Measurements from ENCODE around the gene C1QL4.

The C1QL4 gene

GRCh38 chr12:49341777-49342065 is 4.7 kb upstream of the C1QL4 start:
- H3K27ac ChIP-seq (ENCODE audit: low read depth in 2 of 2, low read length in 2 of 2) = no peak overlapping the region
- no peak overlapping the region for H3K9ac ChIP-seq (ENCODE audit: low read depth in 1 of 2, low read length in 2 of 2)
- no peaks in the 10 kb centered on the region for H3K9me3 ChIP-seq (ENCODE audit: control insufficient read depth in 2 of 2, low read length in 2 of 2)
- H3K4me3 ChIP-seq (ENCODE audit: low read length in 2 of 2) = no peak overlapping the region
- peaks cover 22 to 34% of the 10 kb centered on the region in 2 donors for H3K27me3 ChIP-seq (ENCODE audit: control insufficient read depth in 2 of 2, insufficient read depth in 2 of 2, low read length in 2 of 2)
- H3K4me1 ChIP-seq (ENCODE audit: control insufficient read depth in 2 of 2, insufficient read depth in 2 of 2, low read length in 2 of 2) = peaks cover 33 to 37% of the 10 kb centered on the region in 2 donors
- no peaks in the 10 kb centered on the region for H3K36me3 ChIP-seq (ENCODE audit: control insufficient read depth in 2 of 2, insufficient read depth in 2 of 2, low read length in 2 of 2)

GRCh38 chr12:49340971-49341776 is 4.2 kb upstream of the C1QL4 start:
- Histone ChIP-seq H3K27me3 (ENCODE audit: control insufficient read depth in 2 of 2, insufficient read depth in 2 of 2, low read length in 2 of 2) (peaks cover 26 to 33% of the 10 kb centered on the region in 2 donors), H3K4me1 (ENCODE audit: control insufficient read depth in 2 of 2, insufficient read depth in 2 of 2, low read length in 2 of 2) (peaks cover 30 to 36% of the 10 kb centered on the region in 2 donors), H3K9ac (ENCODE audit: low read depth in 1 of 2, low read length in 2 of 2) (no peak overlapping the region), H3K36me3 (ENCODE audit: control insufficient read depth in 2 of 2, insufficient read depth in 2 of 2, low read length in 2 of 2) (no peaks in the 10 kb centered on the region), H3K9me3 (ENCODE audit: control insufficient read depth in 2 of 2, low read length in 2 of 2) (no peaks in the 10 kb centered on the region), H3K27ac (ENCODE audit: low read depth in 2 of 2, low read length in 2 of 2) (no peak overlapping the region), H3K4me3 (ENCODE audit: low read length in 2 of 2) (no peak overlapping the region)

- no peak overlapping the region for H3K9ac ChIP-seq (ENCODE audit: low read depth in 1 of 2, low read length in 2 of 2)
- H3K9me3 ChIP-seq (ENCODE audit: control insufficient read depth in 2 of 2, low read length in 2 of 2) = no peaks in the 10 kb centered on the region
- H3K27ac ChIP-seq (ENCODE audit: low read depth in 2 of 2, low read length in 2 of 2) = no peak overlapping the region
- no peaks in the 10 kb centered on the region for H3K36me3 ChIP-seq (ENCODE audit: control insufficient read depth in 2 of 2, insufficient read depth in 2 of 2, low read length in 2 of 2)
- H3K4me1 ChIP-seq (ENCODE audit: control insufficient read depth in 2 of 2, insufficient read depth in 2 of 2, low read length in 2 of 2) = peaks cover 25 to 29% of the 10 kb centered on the region in 2 donors
- H3K4me3 ChIP-seq (ENCODE audit: low read length in 2 of 2) = no peak overlapping the region
- H3K27me3 ChIP-seq (ENCODE audit: control insufficient read depth in 2 of 2, insufficient read depth in 2 of 2, low read length in 2 of 2) = peaks cover 27 to 33% of the 10 kb centered on the region in 2 donors
Measured at GRCh38 chr12:49340095-49340870, 3.3 kb upstream of the C1QL4 start.

- Histone ChIP-seq H3K27ac (ENCODE audit: low read depth in 2 of 2, low read length in 2 of 2) (no peak overlapping the region), H3K9me3 (ENCODE audit: control insufficient read depth in 2 of 2, low read length in 2 of 2) (no peaks in the 10 kb centered on the region), H3K36me3 (ENCODE audit: control insufficient read depth in 2 of 2, insufficient read depth in 2 of 2, low read length in 2 of 2) (no peaks in the 10 kb centered on the region), H3K4me3 (ENCODE audit: low read length in 2 of 2) (no peak overlapping the region), H3K9ac (ENCODE audit: low read depth in 1 of 2, low read length in 2 of 2) (peak overlapping the region in 1 of 2 donors; percentile 36), H3K4me1 (ENCODE audit: control insufficient read depth in 2 of 2, insufficient read depth in 2 of 2, low read length in 2 of 2) (peaks cover 25 to 29% of the 10 kb centered on the region in 2 donors), H3K27me3 (ENCODE audit: control insufficient read depth in 2 of 2, insufficient read depth in 2 of 2, low read length in 2 of 2) (peaks cover 33 to 38% of the 10 kb centered on the region in 2 donors)
Measured at GRCh38 chr12:49339464-49339861, 2.5 kb upstream of the C1QL4 start.

- H3K9ac ChIP-seq (ENCODE audit: low read depth in 1 of 2, low read length in 2 of 2) = peak overlapping the region in 1 of 2 donors; percentile 36
- H3K27me3 ChIP-seq (ENCODE audit: control insufficient read depth in 2 of 2, insufficient read depth in 2 of 2, low read length in 2 of 2) = peaks cover 33 to 36% of the 10 kb centered on the region in 2 donors
- peaks cover 25 to 29% of the 10 kb centered on the region in 2 donors for H3K4me1 ChIP-seq (ENCODE audit: control insufficient read depth in 2 of 2, insufficient read depth in 2 of 2, low read length in 2 of 2)
- H3K9me3 ChIP-seq (ENCODE audit: control insufficient read depth in 2 of 2, low read length in 2 of 2) = no peaks in the 10 kb centered on the region
- no peak overlapping the region for H3K4me3 ChIP-seq (ENCODE audit: low read length in 2 of 2)
- no peaks in the 10 kb centered on the region for H3K36me3 ChIP-seq (ENCODE audit: control insufficient read depth in 2 of 2, insufficient read depth in 2 of 2, low read length in 2 of 2)
- H3K27ac ChIP-seq (ENCODE audit: low read depth in 2 of 2, low read length in 2 of 2) = no peak overlapping the region
Measured at GRCh38 chr12:49338830-49339463, 2.0 kb upstream of the C1QL4 start.

- Histone ChIP-seq H3K27ac (ENCODE audit: low read depth in 2 of 2, low read length in 2 of 2) (no peak overlapping the region), H3K4me3 (ENCODE audit: low read length in 2 of 2) (no peak overlapping the region), H3K9ac (ENCODE audit: low read depth in 1 of 2, low read length in 2 of 2) (no peak overlapping the region), H3K27me3 (ENCODE audit: control insufficient read depth in 2 of 2, insufficient read depth in 2 of 2, low read length in 2 of 2) (peaks cover 26 to 27% of the 10 kb centered on the region in 2 donors), H3K4me1 (ENCODE audit: control insufficient read depth in 2 of 2, insufficient read depth in 2 of 2, low read length in 2 of 2) (peaks cover 17 to 27% of the 10 kb centered on the region in 2 donors), H3K9me3 (ENCODE audit: control insufficient read depth in 2 of 2, low read length in 2 of 2) (no peaks in the 10 kb centered on the region), H3K36me3 (ENCODE audit: control insufficient read depth in 2 of 2, insufficient read depth in 2 of 2, low read length in 2 of 2) (no peaks in the 10 kb centered on the region)
Measured at GRCh38 chr12:49335955-49336644, 888 bp downstream of the C1QL4 start.

GRCh38 chr12:49335118-49335954 is 1.7 kb downstream of the C1QL4 start:
- H3K27me3 ChIP-seq (ENCODE audit: control insufficient read depth in 2 of 2, insufficient read depth in 2 of 2, low read length in 2 of 2) = peaks cover 26 to 27% of the 10 kb centered on the region in 2 donors
- peaks cover 18 to 27% of the 10 kb centered on the region in 2 donors for H3K4me1 ChIP-seq (ENCODE audit: control insufficient read depth in 2 of 2, insufficient read depth in 2 of 2, low read length in 2 of 2)

GRCh38 chr12:49334681-49335080 is 2.3 kb downstream of the C1QL4 start:
- Histone ChIP-seq H3K27ac (ENCODE audit: low read depth in 2 of 2, low read length in 2 of 2) (no peak overlapping the region), H3K27me3 (ENCODE audit: control insufficient read depth in 2 of 2, insufficient read depth in 2 of 2, low read length in 2 of 2) (peaks cover 26 to 27% of the 10 kb centered on the region in 2 donors), H3K9me3 (ENCODE audit: control insufficient read depth in 2 of 2, low read length in 2 of 2) (no peaks in the 10 kb centered on the region), H3K9ac (ENCODE audit: low read depth in 1 of 2, low read length in 2 of 2) (no peak overlapping the region), H3K4me3 (ENCODE audit: low read length in 2 of 2) (no peak overlapping the region), H3K36me3 (ENCODE audit: control insufficient read depth in 2 of 2, insufficient read depth in 2 of 2, low read length in 2 of 2) (no peaks in the 10 kb centered on the region), H3K4me1 (ENCODE audit: control insufficient read depth in 2 of 2, insufficient read depth in 2 of 2, low read length in 2 of 2) (peaks cover 18 to 26% of the 10 kb centered on the region in 2 donors)

More at GRCh38 chr12:49335118-49335954, 1.7 kb downstream of the C1QL4 start:
- Histone ChIP-seq H3K27ac (ENCODE audit: low read depth in 2 of 2, low read length in 2 of 2) (no peak overlapping the region), H3K4me3 (ENCODE audit: low read length in 2 of 2) (no peak overlapping the region), H3K9ac (ENCODE audit: low read depth in 1 of 2, low read length in 2 of 2) (no peak overlapping the region), H3K36me3 (ENCODE audit: control insufficient read depth in 2 of 2, insufficient read depth in 2 of 2, low read length in 2 of 2) (no peaks in the 10 kb centered on the region), H3K9me3 (ENCODE audit: control insufficient read depth in 2 of 2, low read length in 2 of 2) (no peaks in the 10 kb centered on the region)

- H3K9me3 ChIP-seq (ENCODE audit: control insufficient read depth in 2 of 2, low read length in 2 of 2) = no peaks in the 10 kb centered on the region
- no peak overlapping the region for H3K27ac ChIP-seq (ENCODE audit: low read depth in 2 of 2, low read length in 2 of 2)
- H3K4me1 ChIP-seq (ENCODE audit: control insufficient read depth in 2 of 2, insufficient read depth in 2 of 2, low read length in 2 of 2) = peaks cover 14 to 21% of the 10 kb centered on the region in 2 donors
- peaks cover 26 to 27% of the 10 kb centered on the region in 2 donors for H3K27me3 ChIP-seq (ENCODE audit: control insufficient read depth in 2 of 2, insufficient read depth in 2 of 2, low read length in 2 of 2)
- no peak overlapping the region for H3K4me3 ChIP-seq (ENCODE audit: low read length in 2 of 2)
- H3K9ac ChIP-seq (ENCODE audit: low read depth in 1 of 2, low read length in 2 of 2) = no peak overlapping the region
- no peaks in the 10 kb centered on the region for H3K36me3 ChIP-seq (ENCODE audit: control insufficient read depth in 2 of 2, insufficient read depth in 2 of 2, low read length in 2 of 2)
Measured at GRCh38 chr12:49334226-49334625, 2.8 kb downstream of the C1QL4 start.

All from mucosa of rectum (tissue), 2 donors.